Right cardiac atrium (tissue), 5 donors: ENCODE measurements around the gene TMEM52. TPM values are rescaled to one million over a fixed set of nuclear protein-coding genes. Genes with fewer than 3 reads are reported as not detected.
A peak's percentile ranks its signal among the peaks of the same experiment; 100 is the strongest.

Experiments
- ATAC-seq, 2 donors: fragments of 200-7000 bp; cut with Tn5 transposase; one replicate each; pipeline versions ENCODE4 v1.8.0 to v1.9.1; 2020; ENCODE audit warnings: moderate library complexity in 2 of 2, mild to moderate bottlenecking in 1 of 2
- DNase-seq, 3 donors: peaks; one replicate each; pipeline ENCODE4 v3.0.0-alpha.2; 2020
- H3K27ac ChIP-seq: one replicate; pipeline ENCODE4 v1.5.1; 2013; ENCODE audit warnings: mild to moderate bottlenecking, low read length, control low read depth, moderate library complexity
- H3K27me3 ChIP-seq: one replicate; pipeline ENCODE4 v1.6.1; 2013; ENCODE audit not compliant: control insufficient read depth, insufficient read depth
- H3K4me1 ChIP-seq: one replicate; pipeline ENCODE4 v1.6.1; 2013; ENCODE audit warnings: low read length; ENCODE audit not compliant: control insufficient read depth, insufficient read depth
- H3K4me3 ChIP-seq: one replicate; pipeline ENCODE4 v1.5.1; 2013; ENCODE audit warnings: low read length, control low read depth
- H3K9me3 ChIP-seq: one replicate; pipeline ENCODE4 v1.6.1; 2013; ENCODE audit warnings: low read length; ENCODE audit not compliant: control insufficient read depth
- WGBS: extraction: QIAGEN DNeasy Blood & Tissue Kit; methylation state at CpG from one replicate; pipeline ENCODE4 v1.1.7; 2013; 5-methylcytosine and 5-hydroxymethylcytosine counted together
- intact Hi-C, 4 donors: fragments of 100-400 bp; cut with DNase I; formaldehyde crosslinking; loops; one replicate each; pipeline versions ENCODE4 v1.11.0 to v1.14.0; 2022 to 2023
- polyA plus RNA-seq: library from polyadenylated mRNA; stranded (reverse); fragments of 200-250 nt; gene quantifications from one replicate; pipeline ENCODE4 v1.2.3, GENCODE V29; 2013
- total RNA-seq, 4 donors: library from RNA; stranded (reverse); fragmentation: NEBNext Ultra II Directional; extraction: Animal tissue kit (Norgen Biotek cat#: 25700); gene quantifications; one replicate each; pipeline ENCODE4 v1.2.1, GENCODE V29; 2021
- donor health status: healthy with polysubstance abuse.
- donor health status: DM: no; HTN: yes; CAD: no.
- donor health status: DM: no; HTN: no; CAD: no.
- donor health status: DM: no; HTN: yes; CAD: no; lungs with severe emphysema.
- donor health status: DM: yes; HTN: yes; CAD: no.

Gene TMEM52
- total and polyA plus RNA-seq, 5 donors: 0.34 to 1.9 (median 0.74) TPM

GRCh38 chr1:1880617-1881312 is 38.3 kb downstream of the TMEM52 start:
- H3K4me1 ChIP-seq: peaks cover 32% of the 10 kb centered on the region
- H3K27me3 ChIP-seq: no peaks in the 10 kb centered on the region
- H3K9me3 ChIP-seq: no peaks in the 10 kb centered on the region
- no peak overlapping the region for H3K4me3 ChIP-seq
- no peak overlapping the region for H3K27ac ChIP-seq
- 42% methylated on average over 13 of the region's 13 CpGs for WGBS
- intact Hi-C loops: loop anchor here in 1 of 4 donors (10.0 kb wide), 1 partner anchor 46 kb away; no protein-coding TSS in a partner anchor
- ATAC-seq (no peak), DNase-seq (peak in 1 of 3 donors; percentile 1)

GRCh38 chr1:1879942-1880341 is 39.1 kb downstream of the TMEM52 start:
- intact Hi-C loops: loop anchor here in 1 of 4 donors (10.0 kb wide), 1 partner anchor 45 kb away; no protein-coding TSS in a partner anchor
- DNase-seq (no peak), ATAC-seq (no peak)
- Histone ChIP-seq H3K4me1 (peaks cover 32% of the 10 kb centered on the region), H3K4me3 (no peak overlapping the region), H3K27ac (no peak overlapping the region), H3K9me3 (no peaks in the 10 kb centered on the region), H3K27me3 (no peaks in the 10 kb centered on the region)
- WGBS: 93% methylated on average over 5 of the region's 5 CpGs

DNA sequence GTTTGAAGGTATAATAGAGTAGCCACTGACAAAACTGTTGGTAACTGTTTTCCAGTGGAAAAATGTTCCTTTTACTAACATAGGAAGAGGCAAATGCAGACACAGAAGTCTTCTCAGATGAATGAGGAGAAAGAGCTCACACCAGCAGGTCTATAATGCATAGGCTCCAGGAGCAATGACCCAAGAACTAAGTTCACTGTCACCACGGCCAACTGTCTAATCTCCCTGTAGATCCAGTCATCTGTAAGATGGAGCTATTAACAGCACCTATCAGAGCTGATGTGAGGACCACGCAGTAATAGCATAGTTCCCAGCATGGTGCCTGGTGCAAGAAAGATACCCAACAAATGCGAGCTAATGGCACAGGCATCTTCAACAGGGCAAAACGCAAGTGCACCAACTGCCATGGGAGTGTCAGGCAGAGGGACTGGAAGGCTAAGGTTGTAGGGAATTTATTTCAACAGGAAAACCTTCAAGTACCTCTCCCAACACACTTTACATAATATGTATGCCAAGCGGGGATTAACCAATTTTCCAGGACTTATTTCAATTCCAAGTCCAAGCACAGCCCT is 41.1 kb downstream of the TMEM52 start:
- no peak for ATAC-seq
- DNase-seq: no peak
- 82% methylated on average over 5 of the region's 5 CpGs for WGBS
- Histone ChIP-seq H3K9me3 (no peaks in the 10 kb centered on the region), H3K27me3 (no peaks in the 10 kb centered on the region), H3K4me1 (peaks cover 40% of the 10 kb centered on the region), H3K27ac (no peak overlapping the region), H3K4me3 (no peak overlapping the region)
- intact Hi-C loops: no loop called here

- no peaks in the 10 kb centered on the region for H3K9me3 ChIP-seq
- DNase-seq (no peak), ATAC-seq (no peak)
- peaks cover 42% of the 10 kb centered on the region for H3K4me1 ChIP-seq
- H3K27ac ChIP-seq: no peak overlapping the region
- WGBS: 68% methylated on average over 11 of the region's 11 CpGs
- H3K4me3 ChIP-seq: no peak overlapping the region
- intact Hi-C loops: no loop called here
- no peaks in the 10 kb centered on the region for H3K27me3 ChIP-seq
These were observed 42.6 kb downstream of the TMEM52 start for GRCh38 chr1:1876335-1876930.

GRCh38 chr1:1875932-1876331 is 43.1 kb downstream of the TMEM52 start:
- DNase-seq: no peak
- Histone ChIP-seq H3K27ac (no peak overlapping the region), H3K27me3 (no peaks in the 10 kb centered on the region), H3K9me3 (no peaks in the 10 kb centered on the region), H3K4me3 (no peak overlapping the region), H3K4me1 (peaks cover 41% of the 10 kb centered on the region)
- WGBS: 56% methylated on average over 1 of the region's 1 CpG
- no peak for ATAC-seq
- intact Hi-C loops: no loop called here

DNA sequence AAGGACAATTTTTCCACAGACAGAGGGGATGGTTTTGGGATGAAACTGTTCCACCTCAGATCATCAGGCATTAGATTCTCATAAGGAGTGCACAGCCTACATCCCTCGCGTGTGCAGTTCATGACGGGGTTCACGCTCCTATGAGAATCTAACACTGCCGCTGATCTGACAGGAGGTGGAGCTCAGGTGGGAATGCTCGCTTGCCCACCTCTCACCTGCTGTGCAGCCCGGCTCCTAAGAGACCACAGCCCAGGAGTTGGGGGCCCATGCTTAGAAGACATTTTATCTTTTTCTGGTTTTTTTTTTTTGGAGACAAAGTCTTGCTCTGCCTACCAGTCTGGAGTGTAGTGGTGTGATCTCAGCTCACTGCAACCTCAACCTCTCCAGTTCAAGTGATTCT is 44.2 kb downstream of the TMEM52 start:
- H3K27me3 ChIP-seq: no peaks in the 10 kb centered on the region
- H3K4me3 ChIP-seq: no peak overlapping the region
- peaks cover 40% of the 10 kb centered on the region for H3K4me1 ChIP-seq
- intact Hi-C loops: no loop called here
- ATAC-seq (no peak), DNase-seq (no peak)
- H3K27ac ChIP-seq: no peak overlapping the region
- no peaks in the 10 kb centered on the region for H3K9me3 ChIP-seq
- 98% methylated on average over 7 of the region's 7 CpGs for WGBS

DNA sequence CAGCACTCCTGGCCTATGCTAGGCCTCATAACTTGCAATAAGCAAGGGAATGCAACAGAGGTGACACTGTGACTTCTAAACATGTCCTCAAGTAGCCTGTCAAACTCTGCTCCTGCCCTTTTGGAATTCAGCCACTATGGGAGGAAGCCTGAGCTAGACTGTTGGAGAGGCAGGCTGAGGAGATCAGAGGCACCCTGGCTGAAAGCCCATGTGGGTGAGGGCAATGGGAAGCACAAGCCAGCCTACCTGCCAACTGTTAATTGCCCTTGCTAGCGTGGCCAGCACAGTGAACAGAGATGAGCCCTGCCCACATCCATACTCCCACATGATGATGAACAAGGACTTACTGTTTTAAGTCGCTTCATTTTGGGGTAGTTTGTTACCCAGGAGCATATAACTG is 45.9 kb downstream of the TMEM52 start:
- peak overlapping the region; percentile 74 for H3K27ac ChIP-seq
- 63% methylated on average over 2 of the region's 2 CpGs for WGBS
- H3K9me3 ChIP-seq: no peaks in the 10 kb centered on the region
- peaks cover 34% of the 10 kb centered on the region for H3K4me1 ChIP-seq
- DNase-seq (peak; percentile 62 to 85 (median 83)), ATAC-seq (peak; percentile 76 to 88)
- H3K4me3 ChIP-seq: no peak overlapping the region
- intact Hi-C loops: no loop called here
- no peaks in the 10 kb centered on the region for H3K27me3 ChIP-seq

GRCh38 chr1:1872329-1872994 is 46.6 kb downstream of the TMEM52 start:
- intact Hi-C loops: no loop called here
- Histone ChIP-seq H3K27me3 (no peaks in the 10 kb centered on the region), H3K4me1 (peaks cover 30% of the 10 kb centered on the region), H3K4me3 (no peak overlapping the region), H3K27ac (peak overlapping the region; percentile 74), H3K9me3 (no peaks in the 10 kb centered on the region)
- no peak for DNase-seq
- ATAC-seq: no peak
- WGBS: 77% methylated on average over 11 of the region's 11 CpGs

DNA sequence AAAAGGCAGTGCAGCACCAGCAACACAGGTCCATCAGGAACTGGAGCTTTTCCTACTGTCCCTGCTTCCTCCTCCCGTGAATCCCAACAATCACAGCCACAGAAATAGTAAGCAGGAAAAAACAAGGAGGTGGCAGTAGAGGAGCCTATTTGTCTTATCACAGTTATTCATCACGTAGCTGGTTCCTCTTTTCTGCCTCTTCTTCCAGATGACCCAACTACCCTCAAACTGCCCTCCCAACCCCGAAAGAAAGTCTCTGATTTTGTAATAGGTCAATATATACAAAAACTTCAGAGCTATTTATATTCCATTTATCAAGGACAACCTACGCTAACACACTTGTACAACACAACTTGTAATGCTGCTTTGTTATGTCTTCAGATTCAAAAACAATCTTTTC is 49.6 kb downstream of the TMEM52 start:
- no peak for DNase-seq
- WGBS: 32% methylated on average over 4 of the region's 4 CpGs
- Histone ChIP-seq H3K27ac (no peak overlapping the region), H3K27me3 (no peaks in the 10 kb centered on the region), H3K4me1 (peaks cover 23% of the 10 kb centered on the region), H3K9me3 (no peaks in the 10 kb centered on the region), H3K4me3 (no peak overlapping the region)
- ATAC-seq: no peak
- intact Hi-C loops: no loop called here
